Trophoblast cell (in vitro differentiated cells and primary cell): Measurements from ENCODE around the gene KREMEN1.

ENCODE experiments used
- DNase-seq, 2 donors: peaks; one replicate each; pipeline ENCODE4 v3.0.0-alpha.2; 2016
- H2AFZ ChIP-seq: 2 replicates; pipeline ENCODE4 v1.6.1; 2013; ENCODE audit warnings: low read length, moderate library complexity, mild to moderate bottlenecking; ENCODE audit not compliant: insufficient read depth, poor library complexity
- H2AK5ac ChIP-seq: 2 replicates; pipeline ENCODE4 v1.6.1; 2013; ENCODE audit warnings: mild to moderate bottlenecking, low read length
- H2BK120ac ChIP-seq: 2 replicates; pipeline ENCODE4 v1.6.1; 2013; ENCODE audit warnings: low read length, mild to moderate bottlenecking, moderate library complexity; ENCODE audit not compliant: insufficient read depth, poor library complexity
- H2BK12ac ChIP-seq: 2 replicates; pipeline ENCODE4 v1.6.1; 2013; ENCODE audit warnings: mild to moderate bottlenecking, low read length, moderate library complexity
- H2BK5ac ChIP-seq: 2 replicates; pipeline ENCODE4 v1.6.1; 2013; ENCODE audit warnings: low read length, low read depth, moderate library complexity, mild to moderate bottlenecking; ENCODE audit not compliant: poor library complexity
- H3K14ac ChIP-seq: 2 replicates; pipeline ENCODE4 v1.6.1; 2013; ENCODE audit warnings: mild to moderate bottlenecking, low read length
- H3K18ac ChIP-seq: 2 replicates; pipeline ENCODE4 v1.6.1; 2013; ENCODE audit warnings: mild to moderate bottlenecking, low read length
- H3K23ac ChIP-seq: 2 replicates; pipeline ENCODE4 v1.6.1; 2013; ENCODE audit warnings: low read length
- H3K27ac ChIP-seq: 2 replicates; pipeline ENCODE4 v1.5.1; 2013; ENCODE audit warnings: low read depth, mild to moderate bottlenecking, inconsistent platforms, low read length, moderate library complexity
- H3K27me3 ChIP-seq: 2 replicates; pipeline ENCODE4 v1.6.1; 2013; ENCODE audit warnings: inconsistent platforms, mild to moderate bottlenecking, low read length, moderate library complexity; ENCODE audit not compliant: insufficient read depth
- H3K36me3 ChIP-seq, 2 experiments: 1 replicate in 1 of 2; 2 replicates in 1 of 2; pipeline ENCODE4 v1.6.1; 2013; ENCODE audit warnings: low read length in 2 of 2, mild to moderate bottlenecking in 2 of 2, moderate library complexity in 1 of 2; ENCODE audit not compliant: insufficient read depth in 2 of 2, control insufficient read depth in 1 of 2
- H3K4ac ChIP-seq: 2 replicates; pipeline ENCODE4 v1.6.1; 2013; ENCODE audit warnings: low read depth, mild to moderate bottlenecking, low read length, moderate library complexity
- H3K4me1 ChIP-seq, 2 experiments: 1 replicate in 1 of 2; 2 replicates in 1 of 2; pipeline ENCODE4 v1.6.1; 2013; ENCODE audit warnings: low read length in 2 of 2, mild to moderate bottlenecking in 2 of 2, moderate library complexity in 1 of 2; ENCODE audit not compliant: insufficient read depth in 2 of 2, control insufficient read depth in 1 of 2
- H3K4me2 ChIP-seq: 2 replicates; pipeline ENCODE4 v1.6.1; 2013; ENCODE audit warnings: inconsistent platforms, mild to moderate bottlenecking, low read length, moderate library complexity
- H3K4me3 ChIP-seq: 2 replicates; pipeline ENCODE4 v1.5.1; 2013; ENCODE audit warnings: mild to moderate bottlenecking, low read depth, low read length, inconsistent platforms
- H3K79me1 ChIP-seq: one replicate; pipeline ENCODE4 v1.6.1; 2013; ENCODE audit warnings: low read length
- H3K79me2 ChIP-seq: 2 replicates; pipeline ENCODE4 v1.6.1; 2013; ENCODE audit warnings: low read length, mild to moderate bottlenecking; ENCODE audit not compliant: control insufficient read depth, insufficient read depth, poor library complexity
- H3K9ac ChIP-seq: 2 replicates; pipeline ENCODE4 v1.6.1; 2013; ENCODE audit warnings: mild to moderate bottlenecking, low read length
- H3K9me3 ChIP-seq: 2 replicates; pipeline ENCODE4 v1.6.1; 2013; ENCODE audit warnings: low read depth, mild to moderate bottlenecking, control low read depth, inconsistent platforms, low read length; ENCODE audit not compliant: insufficient read depth
- H4K12ac ChIP-seq: 2 replicates; pipeline ENCODE4 v1.6.1; 2013; ENCODE audit warnings: low read depth, mild to moderate bottlenecking, low read length, moderate library complexity
- H4K8ac ChIP-seq: 2 replicates; pipeline ENCODE4 v1.6.1; 2013; ENCODE audit warnings: low read depth, mild to moderate bottlenecking, low read length, moderate library complexity
- H4K91ac ChIP-seq: one replicate; pipeline ENCODE4 v1.6.1; 2013; ENCODE audit warnings: low read depth, mild to moderate bottlenecking, low read length, moderate library complexity
- WGBS: extraction: QIAGEN DNeasy Blood & Tissue Kit; methylation state at CpG from one replicate; pipeline ENCODE4 v1.1.7; 2013; ENCODE audit warnings: missing lambda C conversion rate; ENCODE audit not compliant: insufficient read length, insufficient coverage; ENCODE audit errors: extremely low coverage; 5-methylcytosine and 5-hydroxymethylcytosine counted together

The KREMEN1 gene

DNA sequence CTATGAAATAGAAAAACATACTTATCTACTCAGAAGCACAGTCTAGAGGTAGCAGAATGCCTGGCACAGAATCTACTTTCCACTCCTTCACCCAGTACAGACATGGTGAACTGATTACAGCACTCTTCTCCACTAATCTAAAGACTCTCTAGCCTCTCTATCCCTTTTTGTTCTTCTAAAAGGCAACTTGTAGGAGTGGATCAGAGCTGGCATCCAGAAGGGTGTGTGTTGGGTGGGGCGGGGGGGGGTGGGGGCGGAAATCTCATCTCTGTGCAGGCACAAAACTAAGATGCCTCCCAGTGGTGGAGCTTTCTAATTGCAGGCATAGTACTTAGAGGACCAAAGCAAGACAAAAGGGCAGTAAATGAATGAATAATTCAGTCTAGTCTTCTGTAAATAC, 121.3 kb downstream of the KREMEN1 start:
- H2BK120ac ChIP-seq: no peak overlapping the region
- H3K4me2 ChIP-seq: no peak overlapping the region
- WGBS: no CpG with 5 or more reads among the region's 2 CpGs
- H3K27me3 ChIP-seq: no peaks in the 10 kb centered on the region
- H2BK5ac ChIP-seq: no peak overlapping the region
- no peak overlapping the region for H4K8ac ChIP-seq
- no peak overlapping the region for H2AFZ ChIP-seq
- no peak overlapping the region for H4K91ac ChIP-seq
- no peak overlapping the region for H3K14ac ChIP-seq
- H3K4me3 ChIP-seq: no peak overlapping the region
- no peak overlapping the region for H3K9ac ChIP-seq
- no peak overlapping the region for H4K12ac ChIP-seq
- no peak overlapping the region for H2AK5ac ChIP-seq
- H2BK12ac ChIP-seq: no peak overlapping the region
- DNase-seq: no peak
- no peaks in the 10 kb centered on the region for H3K9me3 ChIP-seq
- H3K18ac ChIP-seq: no peak overlapping the region
- H3K79me2 ChIP-seq: no peaks in the 10 kb centered on the region
- H3K36me3 ChIP-seq: no peaks in the 10 kb centered on the region
- H3K27ac ChIP-seq: no peak overlapping the region
- H3K79me1 ChIP-seq: no peaks in the 10 kb centered on the region
- H3K23ac ChIP-seq: no peak overlapping the region
- H3K4me1 ChIP-seq: no peaks in the 10 kb centered on the region
- H3K4ac ChIP-seq: no peak overlapping the region

DNA sequence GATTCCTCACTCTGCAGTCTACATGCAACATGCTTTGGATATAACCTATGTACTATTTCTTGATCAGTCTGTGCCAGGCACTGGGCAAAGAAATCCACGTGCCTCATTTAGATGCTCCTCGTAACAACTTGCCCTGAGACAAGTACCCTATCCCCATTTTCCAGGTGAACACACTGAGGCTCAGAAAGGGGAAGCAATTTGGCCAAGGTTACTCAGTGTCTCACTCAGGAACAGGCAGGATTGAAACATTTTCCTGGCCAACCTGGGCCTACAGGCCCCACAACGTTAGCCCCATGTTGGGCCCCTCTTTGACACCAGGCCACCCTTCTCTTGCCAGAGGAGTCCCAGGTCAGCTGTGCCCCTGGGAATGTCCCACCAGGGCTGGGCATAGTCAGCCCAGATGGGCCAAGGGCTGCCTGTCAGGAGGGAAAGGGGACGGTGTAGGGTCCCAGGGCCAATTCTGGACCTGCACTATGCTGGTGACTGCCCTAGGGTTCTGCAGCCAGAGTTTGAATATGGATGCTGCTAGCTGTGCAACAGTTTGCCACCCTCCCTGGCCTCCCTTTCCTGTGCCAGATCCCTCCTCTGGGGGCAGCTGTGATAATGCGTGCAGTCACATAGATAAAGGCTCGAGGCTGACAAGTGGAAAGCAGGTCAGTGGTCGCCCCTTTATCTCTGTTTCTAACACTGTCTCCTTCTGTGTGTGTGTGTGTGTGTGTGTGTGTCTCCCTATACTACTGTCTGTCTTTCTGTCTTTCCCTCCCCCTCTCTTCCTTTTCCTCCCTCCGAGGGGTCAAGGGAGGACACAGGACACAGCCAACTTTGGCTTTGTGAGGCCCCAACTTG, 122.5 kb downstream of the KREMEN1 start:
- no peak overlapping the region for H4K8ac ChIP-seq
- no peak overlapping the region for H3K14ac ChIP-seq
- no peak overlapping the region for H4K12ac ChIP-seq
- H3K27ac ChIP-seq: no peak overlapping the region
- H2AK5ac ChIP-seq: no peak overlapping the region
- no peak for DNase-seq
- no peaks in the 10 kb centered on the region for H3K9me3 ChIP-seq
- no CpG with 5 or more reads among the region's 8 CpGs for WGBS
- H3K4ac ChIP-seq: no peak overlapping the region
- H3K4me1 ChIP-seq: no peaks in the 10 kb centered on the region
- H3K9ac ChIP-seq: no peak overlapping the region
- H3K79me1 ChIP-seq: no peaks in the 10 kb centered on the region
- H3K36me3 ChIP-seq: no peaks in the 10 kb centered on the region
- no peak overlapping the region for H4K91ac ChIP-seq
- H2BK5ac ChIP-seq: no peak overlapping the region
- no peak overlapping the region for H3K18ac ChIP-seq
- no peaks in the 10 kb centered on the region for H3K27me3 ChIP-seq
- H3K4me3 ChIP-seq: no peak overlapping the region
- no peak overlapping the region for H3K4me2 ChIP-seq
- H2AFZ ChIP-seq: no peak overlapping the region
- H2BK12ac ChIP-seq: no peak overlapping the region
- no peak overlapping the region for H3K23ac ChIP-seq
- no peaks in the 10 kb centered on the region for H3K79me2 ChIP-seq
- no peak overlapping the region for H2BK120ac ChIP-seq

DNA sequence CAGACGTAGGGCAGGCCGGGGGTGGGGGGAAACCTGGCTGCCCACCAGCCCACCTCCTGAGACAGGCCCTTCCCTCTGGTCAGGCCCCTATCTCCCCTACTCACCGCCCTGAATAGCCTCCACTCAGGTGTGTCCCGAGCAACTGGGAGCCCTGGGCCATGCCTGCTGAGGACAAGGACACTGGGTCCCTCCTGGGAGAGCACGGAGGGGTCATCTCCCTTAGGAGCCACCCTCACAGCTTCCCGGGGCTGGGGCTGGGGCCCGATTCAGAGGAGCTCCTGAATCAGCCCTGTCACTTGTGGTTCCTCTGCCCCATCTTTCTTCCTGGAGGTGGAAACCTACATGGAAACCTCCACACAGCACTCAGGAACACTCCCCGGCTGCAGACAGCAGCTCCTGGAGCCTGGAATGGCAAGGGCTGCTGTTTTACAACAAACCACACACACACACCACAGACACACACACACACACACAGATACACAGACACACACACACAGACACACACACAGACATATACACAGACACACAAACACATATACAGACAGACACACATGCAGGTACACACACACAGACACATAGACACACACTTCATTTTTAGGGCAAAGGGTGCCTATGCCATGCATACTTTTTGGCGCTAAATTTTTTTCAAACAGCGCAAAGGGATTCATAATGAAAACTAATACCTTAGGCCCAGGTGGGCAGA, 123.3 kb downstream of the KREMEN1 start:
- Histone ChIP-seq H4K12ac (no peak overlapping the region), H3K4me2 (no peak overlapping the region), H3K27me3 (no peaks in the 10 kb centered on the region), H3K23ac (no peak overlapping the region), H3K9me3 (no peaks in the 10 kb centered on the region), H4K91ac (no peak overlapping the region), H3K79me2 (no peaks in the 10 kb centered on the region), H2AFZ (no peak overlapping the region), H3K9ac (no peak overlapping the region), H2BK120ac (no peak overlapping the region), H2BK12ac (no peak overlapping the region), H3K4me3 (no peak overlapping the region), H4K8ac (no peak overlapping the region), H3K4me1 (no peaks in the 10 kb centered on the region), H3K18ac (no peak overlapping the region), H2BK5ac (no peak overlapping the region), H2AK5ac (no peak overlapping the region), H3K79me1 (no peaks in the 10 kb centered on the region), H3K36me3 (no peaks in the 10 kb centered on the region), H3K14ac (no peak overlapping the region), H3K27ac (no peak overlapping the region), H3K4ac (no peak overlapping the region)
- no CpG with 5 or more reads among the region's 10 CpGs for WGBS
- no peak for DNase-seq

DNA sequence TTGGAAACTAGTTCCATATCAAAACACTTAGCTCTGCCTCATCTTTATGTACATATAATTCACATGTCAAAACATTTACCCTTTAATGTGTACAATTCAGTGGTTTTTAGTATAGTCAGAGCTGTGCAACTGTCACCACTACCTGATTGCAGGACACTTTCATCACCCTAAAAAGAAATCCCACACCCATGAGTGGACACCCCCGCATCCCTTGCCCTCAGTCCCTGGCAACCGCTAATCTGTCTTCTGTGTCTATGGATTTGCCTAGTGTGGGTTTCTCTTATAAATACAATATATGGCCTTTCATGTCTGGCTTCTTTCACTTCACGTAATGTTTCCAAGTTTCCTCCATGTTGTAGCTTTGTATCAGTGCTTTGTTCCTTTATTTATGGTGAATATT, 124.3 kb downstream of the KREMEN1 start:
- no peak overlapping the region for H4K12ac ChIP-seq
- H3K79me1 ChIP-seq: no peaks in the 10 kb centered on the region
- no peak overlapping the region for H3K9ac ChIP-seq
- H3K18ac ChIP-seq: no peak overlapping the region
- no peak overlapping the region for H3K4me2 ChIP-seq
- no peak overlapping the region for H2BK12ac ChIP-seq
- H3K4me3 ChIP-seq: no peak overlapping the region
- H4K8ac ChIP-seq: no peak overlapping the region
- no peak overlapping the region for H2AK5ac ChIP-seq
- no peak overlapping the region for H3K23ac ChIP-seq
- H3K27ac ChIP-seq: no peak overlapping the region
- no peak overlapping the region for H2BK5ac ChIP-seq
- no peak overlapping the region for H4K91ac ChIP-seq
- no peak overlapping the region for H2AFZ ChIP-seq
- H2BK120ac ChIP-seq: no peak overlapping the region
- no CpG with 5 or more reads among the region's 3 CpGs for WGBS
- H3K14ac ChIP-seq: no peak overlapping the region
- no peaks in the 10 kb centered on the region for H3K9me3 ChIP-seq
- H3K79me2 ChIP-seq: no peaks in the 10 kb centered on the region
- no peak overlapping the region for H3K4ac ChIP-seq
- H3K36me3 ChIP-seq: no peaks in the 10 kb centered on the region
- no peak for DNase-seq
- no peaks in the 10 kb centered on the region for H3K27me3 ChIP-seq
- no peaks in the 10 kb centered on the region for H3K4me1 ChIP-seq
